IPS-18c (cell line): ENCODE measurements around the gene TIMM44.

Experiments
- H3K4me3 ChIP-seq: 2 replicates; pipeline ENCODE4 v1.7.0; 2013; ENCODE audit warnings: low read depth, mild to moderate bottlenecking, low read length, moderate library complexity; ENCODE audit not compliant: insufficient read depth
- H3K9me3 ChIP-seq: one replicate; pipeline ENCODE4 v1.6.1; 2013; ENCODE audit warnings: mild to moderate bottlenecking, low read length, moderate library complexity; ENCODE audit not compliant: control insufficient read depth, insufficient read depth

TIMM44 gene

DNA sequence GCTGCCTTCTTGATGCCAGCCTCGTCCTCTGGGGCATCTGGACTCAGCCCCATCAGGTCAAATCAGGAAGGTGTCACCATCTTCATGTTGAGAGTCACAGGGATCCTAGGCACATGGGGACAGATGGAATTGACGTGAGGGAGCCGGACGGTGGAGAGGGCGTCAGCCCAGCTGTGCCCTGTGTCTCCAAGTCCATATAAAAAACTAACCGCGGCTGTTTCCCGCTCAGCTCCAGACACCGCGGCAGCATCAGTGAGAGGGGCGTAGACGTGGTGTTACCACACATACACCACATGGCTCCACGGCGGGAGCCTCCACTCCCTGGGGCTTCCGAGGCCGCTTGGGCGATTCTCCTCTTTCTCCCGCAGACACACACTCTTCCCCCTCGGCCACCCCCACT is 63.6 kb downstream of the TIMM44 start:
- no peaks in the 10 kb centered on the region for H3K9me3 ChIP-seq

DNA sequence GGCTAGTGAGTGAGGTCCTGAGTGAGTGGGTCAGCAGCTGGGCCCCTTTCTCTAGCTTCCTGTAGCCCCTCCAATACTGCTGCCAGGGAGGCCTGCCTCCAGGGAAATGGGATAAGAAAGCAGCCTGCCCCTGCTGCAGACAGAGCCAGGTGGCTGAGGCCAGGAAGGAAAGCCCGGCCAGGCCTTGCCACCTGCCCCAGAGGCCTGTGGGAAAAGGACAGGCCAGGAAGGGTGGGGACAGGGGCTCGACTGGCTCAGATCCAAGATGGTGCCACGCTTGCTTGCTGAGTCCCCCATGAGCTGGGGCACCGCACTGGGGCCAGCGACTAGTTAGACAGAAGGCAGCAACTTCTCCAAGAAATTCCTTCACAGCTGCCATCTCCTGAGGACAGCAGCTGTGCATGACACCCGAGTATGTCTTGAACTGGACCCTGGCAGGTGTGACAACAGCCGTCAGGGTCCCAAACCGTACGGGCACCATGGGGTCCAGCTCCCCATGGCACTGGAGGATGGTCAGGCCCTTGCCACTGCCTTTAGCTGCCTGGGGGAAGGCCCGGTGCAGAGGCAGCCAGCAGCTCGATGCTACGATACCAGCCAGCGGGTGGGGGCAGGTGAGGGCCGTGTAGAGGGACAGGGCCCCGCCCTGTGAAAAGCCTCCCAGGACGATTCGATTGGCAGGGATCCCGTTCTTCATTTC is 64.2 kb downstream of the TIMM44 start:
- Histone ChIP-seq H3K4me3 (no peak overlapping the region), H3K9me3 (no peaks in the 10 kb centered on the region)

More for the DNA sequence above, 63.6 kb downstream of the TIMM44 start:
- no peak overlapping the region for H3K4me3 ChIP-seq

DNA sequence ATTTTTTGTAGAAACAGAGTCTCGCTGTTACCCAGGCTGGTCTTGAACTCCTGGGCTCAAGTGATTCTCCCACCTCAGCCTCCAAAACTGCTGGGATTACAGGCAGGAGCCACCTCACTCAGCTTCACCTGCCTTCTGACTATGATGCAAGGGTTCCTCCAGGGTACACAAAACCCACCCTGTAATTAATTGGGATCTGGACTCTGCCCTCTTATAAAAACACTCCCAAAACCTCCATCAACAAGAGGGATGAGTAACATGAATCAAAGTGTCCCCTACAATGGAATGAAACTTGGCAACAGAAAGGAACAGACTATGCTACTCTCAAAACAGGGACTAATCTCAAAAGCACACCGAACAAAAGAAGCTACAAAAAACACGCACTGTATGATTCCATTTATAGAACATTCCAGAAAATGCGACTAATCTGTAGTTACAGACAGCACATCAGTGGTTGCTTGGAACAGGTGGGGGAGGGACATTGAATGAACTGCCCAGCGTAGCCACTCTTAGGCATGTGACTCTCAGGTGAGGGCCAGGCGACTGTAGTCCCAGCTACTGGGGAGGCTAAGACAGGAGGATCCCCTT is 66.1 kb downstream of the TIMM44 start:
- H3K9me3 ChIP-seq: no peaks in the 10 kb centered on the region
- H3K4me3 ChIP-seq: no peak overlapping the region
